ENCODE measurements around the gene SLC9A9.

DNA sequence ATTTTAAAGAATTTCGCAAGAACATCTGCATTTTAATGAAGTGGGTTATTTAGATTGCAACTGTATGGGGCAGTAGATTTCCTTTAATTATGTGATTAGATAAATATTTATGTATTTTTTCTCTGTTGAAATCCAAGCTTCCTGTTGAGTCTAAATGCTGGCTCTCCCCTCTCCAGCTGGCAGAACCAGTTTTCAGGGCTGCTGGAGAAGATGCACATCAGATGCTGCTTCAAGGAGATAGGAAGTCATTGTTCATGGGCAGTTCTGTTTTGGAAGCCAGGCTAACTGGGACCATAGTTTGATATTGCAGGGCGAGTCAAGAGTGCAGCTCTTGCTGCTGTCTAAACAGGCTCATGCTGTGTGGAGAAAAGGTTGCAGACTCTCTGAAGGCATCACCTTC lies 97.4 kb downstream of the SLC9A9 start:
- no peak for TF ChIP-seq POLR2A (IDR thresholded peaks at IDR 0.05)
- TF ChIP-seq, protein P1, sequence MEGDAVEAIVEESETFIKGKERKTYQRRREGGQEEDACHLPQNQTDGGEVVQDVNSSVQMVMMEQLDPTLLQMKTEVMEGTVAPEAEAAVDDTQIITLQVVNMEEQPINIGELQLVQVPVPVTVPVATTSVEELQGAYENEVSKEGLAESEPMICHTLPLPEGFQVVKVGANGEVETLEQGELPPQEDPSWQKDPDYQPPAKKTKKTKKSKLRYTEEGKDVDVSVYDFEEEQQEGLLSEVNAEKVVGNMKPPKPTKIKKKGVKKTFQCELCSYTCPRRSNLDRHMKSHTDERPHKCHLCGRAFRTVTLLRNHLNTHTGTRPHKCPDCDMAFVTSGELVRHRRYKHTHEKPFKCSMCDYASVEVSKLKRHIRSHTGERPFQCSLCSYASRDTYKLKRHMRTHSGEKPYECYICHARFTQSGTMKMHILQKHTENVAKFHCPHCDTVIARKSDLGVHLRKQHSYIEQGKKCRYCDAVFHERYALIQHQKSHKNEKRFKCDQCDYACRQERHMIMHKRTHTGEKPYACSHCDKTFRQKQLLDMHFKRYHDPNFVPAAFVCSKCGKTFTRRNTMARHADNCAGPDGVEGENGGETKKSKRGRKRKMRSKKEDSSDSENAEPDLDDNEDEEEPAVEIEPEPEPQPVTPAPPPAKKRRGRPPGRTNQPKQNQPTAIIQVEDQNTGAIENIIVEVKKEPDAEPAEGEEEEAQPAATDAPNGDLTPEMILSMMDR (IDR thresholded peaks at IDR 0.05), result no peak

Data from uterus (tissue), 2 donors.